Measurements from ENCODE around the gene ZNF283. TPM values are rescaled to one million over a fixed set of nuclear protein-coding genes. Genes with fewer than 3 reads are reported as not detected.
A peak's percentile ranks its signal among the peaks of the same experiment; 100 is the strongest.

Gene ZNF283
- total and polyA plus RNA-seq, 9 of the 15 experiments (the other 6 are each of a cell fraction or from before 2014, with no cell fraction given), result 6.0 to 19.5 (median 9.8) TPM

DNA sequence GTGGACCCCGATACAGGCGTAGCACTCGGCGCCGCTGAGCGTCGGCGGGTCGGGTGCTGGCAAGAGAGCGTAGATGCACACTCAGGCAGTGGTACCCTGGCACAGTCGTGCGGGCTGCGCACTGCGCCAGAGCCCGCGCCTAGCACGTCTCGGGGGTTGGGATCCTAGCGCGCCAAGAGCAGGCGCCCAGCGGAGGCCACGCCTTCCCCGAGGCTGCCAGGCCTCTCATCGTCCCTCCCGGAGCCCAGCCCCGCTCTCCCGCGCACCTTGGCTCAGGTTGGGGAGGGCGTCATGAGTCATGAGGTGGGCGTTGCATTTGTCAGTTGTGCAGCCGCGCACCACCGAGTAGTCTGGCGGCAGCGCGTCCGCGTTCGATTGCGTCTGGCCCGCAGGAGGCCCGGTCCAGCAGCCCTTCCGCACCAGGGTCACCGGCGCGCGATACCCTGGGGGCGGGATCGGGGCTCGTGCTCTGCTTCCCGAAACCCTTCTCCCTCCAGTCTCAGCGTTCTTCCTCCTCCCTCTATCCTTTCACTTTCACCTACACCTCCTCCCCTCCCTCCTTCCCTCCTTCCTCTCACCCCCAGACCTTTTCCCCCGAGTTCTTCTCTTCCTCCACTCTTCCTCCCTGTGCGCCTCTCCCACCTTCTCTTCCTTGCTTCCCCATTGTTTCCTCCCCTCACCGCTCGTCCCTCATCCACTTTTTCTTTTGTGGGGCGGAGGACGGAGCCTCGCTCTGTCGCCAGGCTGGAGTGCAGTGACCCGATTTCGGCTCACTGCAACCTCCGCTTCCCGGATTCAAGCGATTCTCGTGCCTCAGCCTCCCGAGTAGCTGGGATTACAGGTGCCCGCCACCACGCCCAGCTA lies 28.3 kb upstream of the ZNF283 start (continued):
- TF ChIP-seq MIER1 (IDR thresholded peaks at IDR 0.05; ENCODE audit: low read depth) (no peak), PTBP1 (IDR thresholded peaks at IDR 0.05; ENCODE audit: low read depth, low read length) (no peak), TCF3 (CRISPR knock-in tag; IDR thresholded peaks at IDR 0.05) (no peak), EGR1 (conservative IDR thresholded peaks at IDR 0.05) (peak; percentile 49), ZNF316 (IDR thresholded peaks at IDR 0.05) (peak; percentile 32)

DNA sequence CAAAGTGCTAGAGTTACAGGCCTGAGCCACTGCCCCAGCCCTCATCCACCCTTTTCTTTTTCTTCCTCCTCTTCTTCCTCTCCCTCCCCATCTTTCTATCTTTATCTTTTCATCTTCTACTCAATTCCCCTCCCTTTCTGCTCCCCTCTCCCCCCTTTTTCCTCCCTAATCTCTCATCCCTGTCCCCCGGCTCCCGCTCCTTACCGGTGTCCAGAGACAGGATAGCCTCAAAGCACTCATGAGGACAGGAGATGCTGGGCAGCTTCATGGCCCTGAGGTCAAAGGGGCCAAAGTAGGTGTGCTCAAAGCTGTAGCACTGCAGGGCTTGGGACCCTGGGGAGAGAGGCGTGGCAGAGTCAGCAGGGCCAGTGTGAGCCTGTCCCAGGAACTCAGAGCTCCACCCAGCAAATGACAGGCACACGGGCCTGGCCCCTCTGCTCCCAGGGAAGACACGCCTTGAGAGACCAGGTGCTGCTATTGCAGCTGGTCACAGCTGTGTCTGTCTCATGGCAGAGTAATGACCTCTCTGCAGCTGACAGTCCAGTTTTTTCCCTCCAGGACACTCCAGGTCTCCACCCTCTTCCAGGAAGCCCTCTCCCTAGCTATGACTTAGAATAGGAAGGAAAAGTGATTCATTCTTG lies 27.5 kb upstream of the ZNF283 start:
- in situ Hi-C loops (cut with MboI) (no loop called here), intact Hi-C loops (cut with micrococcal nuclease) (no loop called here)
- Histone ChIP-seq H3K4me3 (no peak overlapping the region), H3K9me1 (ENCODE audit: control insufficient read depth, insufficient read depth, low read length) (no peaks in the 10 kb centered on the region), H3K27ac (ENCODE audit: extremely low read depth, low read depth, low read length) (no peak overlapping the region), H3K4me1 (replicated peaks in 1 of 2; ENCODE audit: control insufficient read depth in 2 of 2, insufficient read depth in 2 of 2, low read length in 2 of 2) (peaks cover 0 to 22% of the 10 kb centered on the region in 2 experiments; a peak in 4 of 5 replicates), H3K27me3 (ENCODE audit: control insufficient read depth in 2 of 2, insufficient read depth in 2 of 2, low read length in 2 of 2) (peaks cover 4 to 11% of the 10 kb centered on the region in 2 experiments; a peak in 3 of 5 replicates), H3K4me2 (ENCODE audit: insufficient read depth, low read length) (no peak overlapping the region), H3K79me2 (ENCODE audit: control insufficient read depth, insufficient read depth, low read length) (no peaks in the 10 kb centered on the region), H3K9me3 (replicated peaks; ENCODE audit: control insufficient read depth, insufficient read depth, low read depth, low read length) (no peaks in the 10 kb centered on the region), H3K36me3 (ENCODE audit: control insufficient read depth, insufficient read depth, low read length) (no peaks in the 10 kb centered on the region), H4K20me1 (replicated peaks; ENCODE audit: control insufficient read depth, insufficient read depth, low read length) (no peaks in the 10 kb centered on the region; the same call in 1 of the 2 replicates), H2AFZ (ENCODE audit: low read depth, low read length) (no peak overlapping the region), H3K9ac (ENCODE audit: insufficient read depth in 1 of 2, low read depth in 2 of 2, low read length in 2 of 2) (no peak overlapping the region; a peak in 1 of 4 replicates)
- FAIRE-seq, result no peak
- ChIA-PET POLR2A (interaction anchor here (0.6 to 1.5 kb wide), 3 partner anchors 10 to 879 kb away, joined by 3 to 5 read pairs (median 3); no protein-coding TSS in a partner anchor), CTCF (ENCODE audit: low intra/inter-chr PET ratio) (no interaction called here)
- DNase-seq (ENCODE audit: extremely low read depth in 1 of 4, low spot score in 3 of 4), result peak in 1 of 4 experiments; percentile 32
- WGBS (ENCODE audit: insufficient coverage, low coverage, missing lambda C conversion rate), result 16% methylated on average over 6 of the region's 6 CpGs
- TF ChIP-seq KDM1A (IDR thresholded peaks at IDR 0.05), result 0 out of 4 replicates have a peak, but pooled peaks of 1 of the 2 experiments have one; percentile 3
- TF ChIP-seq ARNT (IDR thresholded peaks at IDR 0.05), result no peak
- BruUV-seq (replicated peaks), result no TSS peak
- ATAC-seq, result peak; percentile 57

All from K562 (cell line).